ENCODE data around the gene GPC2.
"Not testable (repeated sequence)": the region's sequence is repeated elsewhere in the genome, so short reads cannot be mapped to it uniquely, and the experiment has no call there.

The GPC2 gene

DNA sequence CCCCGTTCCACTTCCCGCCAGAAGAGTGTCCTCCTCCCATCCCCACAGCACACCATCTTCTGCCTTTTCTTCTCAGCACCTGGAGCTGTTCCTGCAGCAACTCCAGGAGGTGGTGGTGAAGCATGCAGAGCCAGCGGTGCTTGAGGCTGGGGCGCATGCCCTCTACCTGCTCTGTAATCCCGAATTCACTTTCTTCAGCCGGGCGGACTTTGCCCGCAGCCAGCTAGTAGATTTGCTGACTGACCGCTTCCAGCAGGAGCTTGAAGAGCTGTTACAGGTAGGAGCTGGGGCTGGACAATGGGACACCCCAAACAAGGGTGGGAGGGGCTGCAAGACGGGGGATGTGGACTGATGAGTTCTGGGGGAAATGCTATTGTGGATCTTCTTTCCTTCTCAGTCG lies 23.5 kb upstream of the GPC2 start:
- no peak for DNase-seq

DNA sequence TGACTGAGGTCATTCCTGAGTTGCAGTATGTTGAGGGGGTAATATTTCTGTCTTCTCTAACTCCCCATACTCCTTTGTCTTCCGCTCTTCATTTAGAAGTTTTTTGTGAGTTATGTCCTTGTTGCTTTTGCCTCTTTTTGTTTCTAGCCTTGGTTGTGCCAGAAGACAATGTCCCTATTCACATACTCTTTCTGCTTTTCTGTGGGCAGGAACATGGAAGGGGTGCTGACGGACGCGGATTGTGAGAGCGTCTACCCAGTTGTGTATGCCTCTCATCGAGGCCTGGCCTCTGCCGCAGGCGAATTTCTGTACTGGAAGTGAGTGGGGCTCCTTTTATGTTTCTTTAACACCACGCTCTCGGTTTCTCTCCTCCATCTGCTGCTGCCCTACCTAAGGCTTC lies 21.1 kb upstream of the GPC2 start:
- DNase-seq = no peak

DNA sequence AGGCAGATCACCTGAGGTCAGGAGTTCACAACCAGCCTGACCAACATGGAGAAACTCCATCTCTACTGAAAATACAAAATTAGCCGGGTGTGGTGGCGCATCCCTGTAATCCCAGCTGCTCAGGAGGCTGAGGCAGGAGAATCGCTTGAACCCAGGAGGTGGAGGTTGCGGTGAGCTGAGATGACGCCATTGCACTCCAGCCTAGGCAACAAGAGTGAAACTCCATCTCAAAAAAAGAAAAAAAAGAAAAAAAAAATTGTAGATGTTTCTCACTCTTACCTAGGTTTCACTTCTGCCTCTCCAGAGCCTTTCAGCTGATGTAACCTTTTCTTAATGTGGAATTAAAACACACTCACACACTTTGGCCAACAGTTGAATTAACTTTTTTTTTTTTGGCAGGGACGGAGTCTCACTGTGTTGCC lies 18.7 kb upstream of the GPC2 start:
- not testable (repeated sequence) for DNase-seq

DNA sequence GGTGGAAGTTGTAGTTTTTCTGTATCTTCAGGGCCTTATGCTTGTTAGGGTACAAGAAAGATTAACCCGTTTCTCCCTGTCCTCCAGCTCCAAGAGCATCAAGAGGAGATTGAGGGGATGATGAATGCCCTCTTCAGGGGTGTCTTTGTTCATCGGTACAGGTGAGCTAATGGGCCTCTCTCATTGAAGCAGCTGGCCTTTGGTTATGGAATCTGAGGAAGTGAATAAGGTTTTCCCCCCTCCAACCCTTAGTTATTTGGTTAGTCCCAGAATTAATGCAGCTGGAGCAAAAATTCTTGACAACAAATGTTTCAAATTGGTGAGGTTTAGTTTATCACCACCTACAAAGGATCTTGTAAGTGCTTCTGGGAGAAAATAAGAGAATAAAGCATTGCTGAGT lies 18.0 kb upstream of the GPC2 start:
- DNase-seq = no peak

DNA sequence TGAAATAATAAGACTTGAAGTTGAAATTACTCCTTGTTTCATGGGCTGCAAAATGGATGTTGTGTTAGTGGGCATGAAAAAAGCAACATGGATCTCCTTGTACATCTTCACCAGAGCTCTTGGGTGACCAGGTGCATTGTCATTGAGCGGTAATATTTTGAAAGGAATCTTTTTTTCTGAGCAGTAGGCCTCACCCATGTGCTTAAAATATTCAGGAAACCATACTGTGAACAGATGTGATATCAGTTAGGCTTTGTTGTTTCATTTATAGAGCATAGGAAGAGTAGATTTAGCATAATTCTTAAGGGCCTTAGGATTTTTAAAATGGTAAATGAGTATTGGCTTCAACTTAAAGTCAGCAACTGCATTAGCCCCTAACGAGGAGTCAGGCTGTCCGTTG lies 15.8 kb upstream of the GPC2 start:
- DNase-seq = no peak

DNA sequence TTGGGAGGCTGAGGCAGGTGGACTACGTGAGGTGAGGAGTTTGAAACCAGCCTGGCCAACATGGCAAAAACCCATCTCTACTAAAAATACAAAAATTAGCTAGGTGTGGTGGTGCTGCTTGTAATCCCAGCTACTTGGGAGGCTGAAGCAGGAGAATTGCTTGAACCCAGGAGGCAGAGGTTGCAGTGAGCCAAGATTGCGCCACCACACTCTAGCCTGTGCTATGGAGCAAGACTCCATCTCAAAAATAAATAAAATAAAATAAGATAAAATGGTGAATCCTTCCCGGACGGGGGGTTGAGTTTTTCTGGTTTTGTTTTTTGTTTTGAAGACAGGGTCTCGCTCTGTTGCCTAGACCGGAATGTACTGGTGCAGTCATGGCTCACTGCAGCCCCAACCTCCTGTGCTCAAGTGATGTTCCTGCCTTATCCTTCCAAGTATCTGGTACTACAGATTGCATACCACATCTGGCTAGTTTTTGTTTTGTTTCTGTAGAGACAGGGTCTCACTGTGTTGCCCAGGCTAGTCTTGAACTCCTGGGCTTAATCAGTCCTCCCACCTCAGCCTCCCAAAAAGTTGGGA lies 15.2 kb upstream of the GPC2 start:
- not testable (repeated sequence) for DNase-seq

DNA sequence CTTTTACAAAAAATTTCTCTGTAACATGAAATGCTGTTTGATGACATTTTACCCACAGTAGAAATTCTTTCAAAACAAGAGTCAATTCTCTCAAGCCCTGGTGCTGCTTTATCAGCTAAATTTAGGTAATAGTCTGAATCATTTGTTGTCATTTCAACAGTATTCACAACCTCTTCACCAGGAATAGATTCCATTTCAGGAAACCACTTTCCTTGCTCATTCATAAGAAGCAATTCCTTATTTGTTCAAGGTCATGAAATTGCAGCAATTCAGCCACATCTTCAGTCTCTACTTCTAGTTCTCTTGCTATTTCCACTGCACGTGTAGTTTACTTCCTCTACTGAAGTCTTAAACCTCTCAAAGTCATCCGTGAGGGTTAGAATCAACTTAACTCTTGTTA lies 14.6 kb upstream of the GPC2 start:
- no peak for DNase-seq

DNA sequence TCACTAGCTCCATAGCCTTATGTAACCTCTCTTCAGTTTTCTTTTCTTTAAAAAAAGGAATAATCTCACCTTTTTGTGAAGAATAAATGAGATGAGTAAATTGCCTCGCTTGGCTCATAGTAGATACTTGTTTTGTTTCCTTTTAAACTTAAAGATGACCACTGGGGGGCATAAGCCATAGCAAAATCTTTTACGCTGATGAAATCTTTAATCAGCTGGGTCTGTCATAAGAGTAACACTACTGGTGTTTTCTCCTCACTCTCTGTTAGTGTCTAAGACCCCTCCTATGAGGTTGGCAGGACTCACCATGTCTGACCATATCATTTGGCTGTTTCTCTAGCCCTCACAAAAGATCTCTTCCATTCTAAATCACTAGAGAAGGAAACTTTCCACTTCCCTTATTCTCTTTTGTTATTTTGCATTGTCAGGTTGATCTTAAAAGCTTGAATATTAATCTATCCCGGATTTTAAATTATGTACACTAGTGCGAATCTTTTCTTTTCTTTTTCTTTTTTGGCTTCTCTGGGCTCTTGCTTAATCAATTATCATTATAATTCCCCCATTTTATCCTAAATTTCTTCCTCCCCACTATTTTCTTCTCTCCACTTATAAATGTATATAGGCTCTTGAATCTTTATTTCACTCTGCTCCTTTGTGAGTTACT lies 13.0 kb upstream of the GPC2 start:
- no peak for DNase-seq

DNA sequence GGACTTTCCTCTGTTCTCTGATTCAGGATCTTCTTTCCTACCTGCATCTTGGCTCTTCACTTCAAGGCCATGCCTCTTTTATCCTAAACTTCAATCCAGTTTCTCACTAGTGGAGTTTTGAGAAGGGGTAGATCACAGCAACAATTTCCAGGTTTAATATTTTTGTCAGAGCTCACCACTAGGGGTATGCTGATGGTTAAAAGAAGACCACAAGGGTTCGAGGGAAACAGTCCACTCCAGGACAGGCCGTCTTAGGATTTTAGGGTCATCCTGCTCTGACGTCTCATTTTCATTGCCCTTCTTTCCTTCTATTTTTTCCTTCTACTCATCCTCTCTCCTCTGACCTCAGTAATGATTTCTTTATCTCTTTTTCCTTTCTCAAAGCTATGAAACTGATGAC lies 11.9 kb upstream of the GPC2 start:
- no peak for DNase-seq

DNA sequence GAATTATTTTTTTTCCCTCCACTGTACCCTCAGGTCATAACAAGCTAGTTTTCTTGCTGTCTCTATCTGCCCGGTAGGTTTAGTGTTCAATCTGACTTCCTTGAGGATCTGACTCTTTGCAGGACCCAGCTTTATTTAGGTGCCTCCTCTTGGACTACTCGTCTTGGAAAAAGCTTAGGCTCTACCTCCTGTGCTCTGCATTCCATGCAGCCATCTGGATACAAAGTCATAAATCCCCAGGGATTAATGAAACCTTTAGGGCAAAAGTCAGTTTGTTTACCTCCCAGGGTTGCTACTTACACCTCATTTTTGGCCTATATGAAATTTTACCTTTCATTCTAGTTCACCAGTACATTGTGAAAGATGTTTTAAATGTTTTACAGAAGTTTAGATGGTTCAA lies 8.5 kb upstream of the GPC2 start:
- DNase-seq = no peak

DNA sequence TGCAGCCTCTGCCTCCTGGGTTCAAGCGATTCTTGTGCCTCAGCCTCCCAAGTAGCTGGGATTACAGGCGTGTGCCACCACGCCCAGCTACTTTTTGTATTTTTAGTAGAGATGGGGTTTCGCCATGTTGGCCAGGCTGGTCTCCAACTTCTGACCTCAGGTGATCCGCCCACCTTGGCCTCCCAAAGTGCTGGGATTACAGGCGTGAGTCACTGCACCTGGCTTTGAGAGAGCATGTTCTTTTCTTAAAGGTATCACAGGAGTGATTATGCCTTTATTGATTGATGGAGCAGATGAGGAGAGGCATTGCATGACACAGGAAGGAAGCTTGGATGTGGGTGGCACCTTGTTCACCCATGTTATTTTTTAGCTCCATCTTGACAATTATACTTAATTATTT lies 5.9 kb upstream of the GPC2 start:
- DNase-seq = not testable (repeated sequence)

DNA sequence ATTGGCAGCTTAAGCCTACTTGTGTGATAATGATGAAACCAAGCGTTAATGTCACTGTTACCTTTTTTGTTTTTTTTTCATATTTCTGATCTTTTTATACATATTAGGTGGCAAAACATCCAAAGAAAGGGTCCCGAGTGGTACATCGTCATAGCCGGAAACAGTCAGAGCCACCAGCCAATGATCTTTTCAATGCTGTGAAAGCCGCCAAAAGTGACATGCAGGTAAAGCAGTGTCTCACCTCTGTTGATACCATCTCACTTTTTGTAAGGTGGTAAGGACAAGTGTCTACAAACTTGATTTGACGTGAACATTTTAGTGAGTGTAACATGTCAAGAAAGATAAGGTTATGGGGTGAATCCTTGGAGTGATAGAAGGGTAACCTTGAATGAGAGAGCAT lies 5.4 kb upstream of the GPC2 start:
- DNase-seq = not testable (repeated sequence)

DNA sequence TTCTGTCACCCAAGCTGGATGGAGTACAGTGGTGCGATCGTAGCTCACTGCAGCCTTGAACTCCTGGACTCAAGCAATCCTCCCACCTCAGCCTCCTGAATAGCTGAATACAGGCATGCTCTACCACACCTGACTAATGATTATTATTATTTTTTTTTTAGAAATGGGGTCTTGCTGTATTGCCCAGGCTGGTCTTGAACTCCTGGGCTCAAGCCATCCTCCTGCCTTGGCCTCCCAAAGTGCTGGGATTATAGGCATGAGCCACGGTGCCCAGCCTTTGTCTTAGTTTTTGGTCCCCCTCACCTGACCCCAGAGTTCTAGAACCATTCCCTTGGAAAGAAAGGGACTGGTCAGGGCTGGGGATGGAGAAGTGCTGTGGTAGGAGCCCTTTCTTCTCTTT lies 2.9 kb upstream of the GPC2 start:
- DNase-seq = not testable (repeated sequence)

DNA sequence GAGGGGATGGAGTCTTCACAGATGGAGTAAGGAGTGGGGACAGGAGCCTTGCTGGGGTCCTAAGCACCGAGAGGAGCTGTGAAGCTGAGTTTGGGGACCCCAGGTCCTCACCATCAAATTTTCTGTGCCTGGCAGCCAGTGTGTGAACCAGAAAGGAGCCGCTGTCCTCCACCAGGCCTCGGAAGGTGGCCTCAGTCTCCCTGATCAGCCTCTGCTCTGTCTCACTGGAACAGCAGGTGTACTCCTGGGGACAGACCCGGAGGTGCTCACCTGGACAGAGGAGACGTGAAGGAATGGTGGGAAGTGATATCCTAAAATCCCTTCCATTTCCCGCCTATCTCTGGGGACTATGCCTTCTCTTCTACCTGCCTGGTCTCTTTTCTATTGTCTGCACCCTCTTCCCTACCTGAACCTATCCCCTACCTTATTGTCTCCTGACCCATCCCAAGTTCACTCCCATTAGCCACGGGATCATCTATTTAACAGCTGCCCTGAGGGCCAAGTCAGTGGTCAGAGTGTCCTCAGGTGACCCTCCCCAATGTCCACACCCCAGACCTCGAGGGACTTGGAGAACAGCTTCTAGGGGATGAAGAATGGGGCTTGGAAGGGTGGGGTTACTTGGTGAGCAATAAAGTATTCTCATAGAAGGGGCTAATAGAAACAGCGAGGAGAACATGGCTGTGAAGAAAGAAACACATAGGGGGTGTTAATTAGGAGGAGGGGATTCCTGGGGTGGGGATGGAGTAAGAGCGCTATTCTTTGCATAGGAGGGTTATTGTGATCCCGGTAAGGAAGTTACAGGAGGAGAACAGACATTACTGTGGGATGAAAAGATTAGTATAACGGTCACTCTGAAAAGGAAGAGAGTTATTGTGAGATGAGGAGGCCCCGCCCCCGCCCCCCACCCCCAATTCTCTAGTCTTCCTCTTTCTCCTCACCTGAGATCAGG lies 811 bp downstream of the GPC2 start:
- DNase-seq = no peak

DNA sequence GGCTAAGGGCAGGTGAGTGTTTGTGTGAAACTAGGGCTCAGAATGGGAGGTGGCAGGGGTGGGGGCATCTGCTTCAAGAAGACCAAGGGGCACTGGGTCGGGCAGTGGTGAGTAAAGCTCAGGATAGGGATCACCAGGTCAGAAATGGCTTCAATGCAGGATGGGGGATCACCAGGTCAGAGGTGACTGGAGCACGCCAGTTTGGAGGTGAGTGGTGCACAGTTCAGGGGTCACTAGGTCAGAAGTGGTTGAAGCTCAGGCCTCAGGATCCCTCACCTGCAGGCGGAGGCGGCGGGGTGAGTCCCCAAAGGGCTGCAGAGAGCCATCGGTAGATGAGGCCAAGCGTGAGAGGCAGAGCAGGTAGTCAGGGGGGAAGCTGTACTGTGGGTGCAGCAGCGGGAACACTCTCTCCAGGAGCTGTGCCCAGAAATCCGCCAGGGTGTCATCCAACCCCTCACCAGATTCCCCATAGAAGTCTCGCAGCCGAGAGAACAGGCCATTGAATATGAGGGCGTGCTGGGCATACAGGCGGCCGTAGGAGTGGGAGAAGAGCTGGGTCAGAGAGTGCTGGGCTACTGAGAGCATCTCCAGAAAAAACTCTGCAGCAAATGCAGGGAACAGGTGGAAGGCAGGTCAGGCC lies 1.8 kb downstream of the GPC2 start:
- DNase-seq = no peak

DNA sequence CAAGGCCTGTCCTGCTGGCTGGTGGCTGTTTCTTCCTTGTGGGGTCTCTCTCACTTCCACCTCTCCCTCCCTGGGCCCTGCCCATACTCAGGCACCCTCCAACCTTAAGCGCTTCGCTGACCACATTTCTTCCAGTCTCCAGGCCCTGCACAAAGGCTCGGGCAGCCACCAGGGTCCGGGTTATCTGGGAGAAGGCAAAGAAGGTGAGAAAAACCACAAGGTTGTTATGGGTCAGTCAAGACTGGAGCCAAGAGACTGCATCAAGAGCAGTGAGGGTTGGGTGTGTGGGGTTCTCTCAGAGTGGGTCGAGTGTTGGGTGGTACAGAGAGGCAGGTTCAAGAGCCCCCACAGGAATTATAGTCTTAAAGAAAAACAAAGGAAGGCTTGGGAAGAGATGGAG lies 2.6 kb downstream of the GPC2 start:
- no peak for DNase-seq

DNA sequence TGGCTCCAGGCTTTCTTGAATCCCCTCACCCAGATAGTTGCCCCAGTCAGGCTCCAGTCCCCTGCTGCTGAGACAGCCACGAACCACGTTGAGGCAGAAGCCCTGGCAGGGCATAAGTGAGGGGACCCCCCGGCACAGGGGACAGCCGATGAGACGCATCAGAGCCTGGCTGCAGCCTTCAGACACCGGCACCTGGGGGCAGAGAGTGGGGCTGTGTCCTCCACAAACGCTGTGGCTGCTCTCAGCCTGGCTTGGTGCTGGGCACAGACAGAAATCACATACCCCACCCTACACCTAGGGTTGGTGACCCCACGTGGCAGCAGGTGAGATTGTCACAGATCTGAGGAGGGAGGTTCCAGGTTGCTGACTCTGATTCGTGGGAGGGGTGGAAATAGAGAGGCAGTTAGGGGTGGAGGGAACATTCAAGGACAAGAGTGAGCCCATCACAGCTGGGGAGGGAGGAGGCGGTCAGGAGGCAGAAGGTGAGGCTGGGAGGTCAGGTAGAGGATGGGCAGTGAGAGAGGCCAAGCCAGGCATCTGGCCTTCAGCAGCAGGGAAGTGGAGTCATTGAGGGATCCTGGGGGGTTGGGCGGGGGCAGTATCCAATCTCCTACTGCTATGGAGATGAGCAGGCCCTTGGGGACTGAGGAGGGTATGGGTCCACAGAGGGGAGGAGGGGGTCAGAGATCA lies 3.2 kb downstream of the GPC2 start:
- no peak for DNase-seq

DNA sequence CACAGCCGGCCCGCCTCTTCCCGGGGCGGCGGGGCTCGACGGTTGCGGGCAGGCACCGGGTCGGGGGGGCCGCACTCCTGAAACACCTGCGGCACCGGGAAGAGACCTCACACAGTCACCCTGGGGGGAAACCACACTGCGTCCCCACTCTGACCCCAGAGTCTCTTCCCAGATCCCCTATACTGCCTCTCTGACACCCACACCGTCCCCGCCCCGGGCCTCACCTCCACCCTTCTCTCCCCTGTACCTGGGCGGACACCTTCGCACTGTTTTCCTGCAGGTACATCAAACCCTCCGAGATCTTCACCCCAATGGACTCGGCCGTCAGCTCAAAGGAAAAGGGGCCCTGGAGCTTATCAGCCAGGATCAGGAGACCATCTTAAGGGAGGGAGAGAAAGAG lies 5.3 kb downstream of the GPC2 start:
- DNase-seq = no peak

DNA sequence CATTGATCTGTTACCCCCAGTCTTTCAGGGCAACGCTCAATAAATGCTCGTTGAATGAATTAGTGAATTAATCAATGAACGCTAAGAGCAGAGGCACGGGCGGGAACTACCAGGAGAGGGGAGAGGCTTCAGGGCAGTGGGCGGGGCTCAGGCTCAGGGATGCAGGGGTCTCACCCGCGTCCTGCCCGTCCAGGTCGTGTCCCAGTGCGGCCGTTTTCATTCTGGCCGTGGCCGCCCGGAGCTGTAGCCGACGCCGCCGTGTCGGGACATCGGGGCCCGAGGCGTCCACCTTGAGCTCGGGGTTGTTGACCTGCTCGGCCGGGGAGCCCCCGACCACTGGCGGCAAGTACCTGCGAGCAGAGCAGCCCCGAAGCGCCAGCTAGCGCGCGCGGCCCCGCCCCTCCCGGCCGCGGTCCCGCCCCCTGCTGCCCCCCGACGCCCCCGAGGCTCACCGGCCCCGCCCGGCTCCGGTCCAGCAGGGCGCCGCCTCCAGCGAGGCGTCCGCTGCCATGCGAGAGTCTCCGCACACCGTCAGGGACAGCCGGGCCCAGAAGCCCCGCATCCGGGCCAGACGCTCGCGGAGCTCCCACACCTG lies 6.0 kb downstream of the GPC2 start:
- DNase-seq = no peak

DNA sequence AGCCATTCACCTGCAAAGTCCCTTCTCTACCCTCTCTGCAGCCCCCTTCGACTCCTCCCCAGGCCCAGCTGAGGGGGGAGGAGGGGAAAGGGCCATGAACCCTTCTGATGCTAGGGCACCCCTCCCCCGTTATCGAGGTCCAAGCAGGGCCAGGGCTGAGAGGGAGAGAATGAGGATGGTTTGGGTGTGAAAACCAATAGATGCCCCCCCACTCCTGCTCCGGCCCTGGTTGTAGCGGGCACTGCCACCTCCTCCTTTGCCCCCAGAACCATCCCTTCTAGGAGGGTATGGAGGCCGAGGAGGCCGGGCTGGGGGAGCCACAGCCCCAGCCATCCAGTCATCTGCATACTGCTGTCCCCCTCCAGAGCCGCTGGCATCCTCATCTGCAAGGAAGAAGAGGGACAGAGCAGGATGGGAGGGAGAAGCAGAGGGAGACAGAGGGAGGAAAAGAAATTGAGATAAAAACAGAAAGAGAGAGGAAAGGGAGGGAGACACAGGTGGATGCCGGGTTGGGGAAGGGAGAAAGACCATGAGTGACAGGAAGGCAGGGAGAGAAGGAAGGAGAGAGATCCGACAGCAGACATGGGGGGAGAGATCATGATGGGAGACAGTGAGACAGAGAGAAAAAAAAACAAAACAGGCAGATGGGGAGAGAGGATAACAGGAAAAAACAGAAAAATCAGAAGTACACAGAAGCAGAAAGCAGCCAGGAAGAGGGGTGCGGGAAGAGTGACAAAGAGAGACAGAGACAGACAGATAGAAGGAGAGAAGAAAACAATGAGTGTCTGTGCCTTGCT lies 6.9 kb downstream of the GPC2 start:
- DNase-seq = no peak

DNA sequence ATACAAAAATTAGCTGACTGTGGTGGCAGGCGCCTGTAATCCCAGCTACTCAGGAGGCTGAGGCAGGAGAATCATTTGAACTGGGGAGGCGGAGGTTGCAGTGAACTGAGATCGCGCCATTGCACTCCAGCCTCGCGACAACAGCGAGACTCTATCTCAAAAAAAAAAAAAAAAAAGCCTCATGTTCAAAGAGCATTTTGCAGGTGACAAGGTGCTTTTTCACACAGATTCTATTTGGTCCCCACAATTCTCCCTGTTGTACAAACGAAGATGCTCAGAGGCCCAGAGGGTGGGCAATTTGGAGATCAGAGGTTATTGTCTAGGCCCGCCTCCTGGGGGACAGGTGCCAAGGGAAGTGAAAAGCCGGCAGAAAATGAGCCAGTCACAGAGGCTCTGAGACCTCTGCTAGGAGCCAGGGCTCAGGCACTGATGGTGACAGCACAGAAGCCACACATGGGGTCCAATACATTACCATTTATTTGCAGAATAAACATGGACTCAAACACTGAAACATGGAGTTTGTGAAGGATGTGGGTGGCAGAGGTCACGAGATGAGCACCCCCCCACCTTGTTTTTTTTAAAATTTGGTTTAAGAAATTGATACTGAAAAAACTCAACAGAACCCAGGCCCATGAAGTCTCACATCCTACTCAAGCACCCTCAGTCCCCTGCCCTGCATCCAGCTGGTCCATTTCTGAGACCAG lies 7.9 kb downstream of the GPC2 start:
- no peak for DNase-seq
